Hepatocyte (in vitro differentiated cells): ENCODE data around the gene RETREG2. TPM values are rescaled to one million over a fixed set of nuclear protein-coding genes. Genes with fewer than 3 reads are reported as not detected.

Source experiments
- DNase-seq: peaks from one replicate; pipeline ENCODE4 v3.0.0-alpha.2; 2016; ENCODE audit warnings: low spot score
- H2AFZ ChIP-seq: fragments of 200-600 bp; sonication (generic); 2 replicates; pipeline ENCODE4 v1.6.0; 2016; ENCODE audit warnings: antibody characterized with exemption, mild to moderate bottlenecking
- H3K27ac ChIP-seq: fragments of 200-600 bp; sonication (generic); 2 replicates; pipeline ENCODE4 v1.5.1; 2016; ENCODE audit warnings: mild to moderate bottlenecking
- H3K27me3 ChIP-seq: fragments of 200-600 bp; sonication (generic); 2 replicates; pipeline ENCODE4 v1.6.1; 2016
- H3K36me3 ChIP-seq: fragments of 200-600 bp; sonication (generic); replicated peaks from 2 replicates; pipeline ENCODE4 v1.5.1; 2016; ENCODE audit warnings: low read depth; ENCODE audit not compliant: insufficient read depth
- H3K4me1 ChIP-seq: fragments of 200-600 bp; sonication (generic); 2 replicates; pipeline ENCODE4 v1.5.1; 2016; ENCODE audit warnings: mild to moderate bottlenecking, moderate library complexity; ENCODE audit not compliant: insufficient read depth
- H3K4me2 ChIP-seq: fragments of 200-600 bp; sonication (generic); 2 replicates; pipeline ENCODE4 v1.6.0; 2016
- H3K4me3 ChIP-seq: fragments of 200-600 bp; sonication (generic); 2 replicates; pipeline ENCODE4 v1.5.1; 2016; ENCODE audit warnings: mild to moderate bottlenecking
- H3K79me2 ChIP-seq: fragments of 200-600 bp; sonication (generic); 2 replicates; pipeline ENCODE4 v1.6.0; 2017; ENCODE audit warnings: mild to moderate bottlenecking
- H3K9me2 ChIP-seq: fragments of 200-600 bp; sonication (generic); replicated peaks from 2 replicates; pipeline ENCODE4 v1.6.0; 2017; ENCODE audit warnings: mild to moderate bottlenecking; ENCODE audit not compliant: insufficient read depth
- H3K9me3 ChIP-seq: fragments of 200-600 bp; sonication (generic); 2 replicates; pipeline ENCODE4 v1.5.1; 2016; ENCODE audit warnings: low read depth, mild to moderate bottlenecking
- H4K20me1 ChIP-seq: fragments of 200-600 bp; sonication (generic); 2 replicates; pipeline ENCODE4 v1.6.0; 2016; ENCODE audit warnings: mild to moderate bottlenecking; ENCODE audit not compliant: insufficient read depth, poor library complexity, severe bottlenecking
- EZH2 ChIP-seq: fragments of 200-600 bp; sonication (generic); IDR thresholded peaks from 2 replicates; pipeline ENCODE4 v1.6.1; 2016; ENCODE audit warnings: antibody characterized with exemption, mild to moderate bottlenecking, borderline replicate concordance
- EZH2phosphoT487 ChIP-seq: fragments of 200-600 bp; sonication (generic); IDR thresholded peaks from one replicate; pipeline ENCODE4 v1.6.1; 2018; ENCODE audit warnings: antibody characterized with exemption, mild to moderate bottlenecking, low read depth, moderate library complexity; ENCODE audit not compliant: unreplicated experiment, severe bottlenecking
- WGBS: methylation state at CpG from one replicate; pipeline ENCODE4 v1.1.6; 2016; ENCODE audit warnings: low lambda C conversion rate; ENCODE audit errors: missing lambda C conversion rate; 5-methylcytosine and 5-hydroxymethylcytosine counted together
- polyA plus RNA-seq: library from polyadenylated mRNA; unstranded; fragments of >200 nt; fragmentation: Nextera tagmentation; extraction: Ambion mirVana; gene quantifications from 2 replicates; pipeline ENCODE4 v1.2.1, GENCODE V29; 2016
- total RNA-seq: library from RNA; depleted of rRNA; stranded (reverse); fragments of >200 nt; gene quantifications from 2 replicates; pipeline ENCODE4 v1.2.3, GENCODE V29; 2014
- TF ChIP-seq, protein P1 (sequence below): fragments of 200-600 bp; sonication (generic); IDR thresholded peaks from 2 replicates; pipeline ENCODE4 v1.5.1; 2016; ENCODE audit warnings: antibody characterized with exemption, mild to moderate bottlenecking; ENCODE audit not compliant: poor library complexity

The RETREG2 gene
- total and polyA plus RNA-seq, 2 experiments from 2014 or later: 90.7 to 93.3 TPM

DNA sequence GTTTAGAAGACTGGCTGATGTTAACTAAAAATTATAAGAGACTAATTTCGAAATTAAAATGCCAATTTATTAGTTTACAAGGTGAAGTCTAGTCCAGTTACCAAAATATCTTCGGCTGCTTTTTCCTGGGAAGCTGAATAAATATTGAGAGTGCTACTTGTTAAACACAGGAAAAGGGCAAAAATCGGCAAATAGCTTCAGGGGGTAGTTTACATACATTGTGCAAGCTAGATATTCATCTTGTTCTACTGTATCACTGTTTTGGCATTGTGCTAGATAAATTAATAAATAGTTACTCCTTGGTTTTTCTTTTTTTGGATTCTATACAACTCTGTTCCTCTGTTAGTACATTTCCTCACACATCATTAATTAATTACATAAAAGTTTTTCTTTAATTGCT, 46.7 kb upstream of the RETREG2 start:
- H3K9me3 ChIP-seq: no peaks in the 10 kb centered on the region
- H3K27ac ChIP-seq: no peak overlapping the region
- H3K4me2 ChIP-seq: no peak overlapping the region
- H4K20me1 ChIP-seq: no peaks in the 10 kb centered on the region
- H3K4me3 ChIP-seq: no peak overlapping the region
- no peaks in the 10 kb centered on the region for H3K36me3 ChIP-seq
- 69% methylated on average over 3 of the region's 3 CpGs for WGBS
- DNase-seq: no peak
- H3K79me2 ChIP-seq: peaks cover 4% of the 10 kb centered on the region
- H2AFZ ChIP-seq: no peak overlapping the region
- no peaks in the 10 kb centered on the region for H3K27me3 ChIP-seq
- TF ChIP-seq EZH2 (no peak), EZH2phosphoT487 (no peak)
- TF ChIP-seq, protein P1, sequence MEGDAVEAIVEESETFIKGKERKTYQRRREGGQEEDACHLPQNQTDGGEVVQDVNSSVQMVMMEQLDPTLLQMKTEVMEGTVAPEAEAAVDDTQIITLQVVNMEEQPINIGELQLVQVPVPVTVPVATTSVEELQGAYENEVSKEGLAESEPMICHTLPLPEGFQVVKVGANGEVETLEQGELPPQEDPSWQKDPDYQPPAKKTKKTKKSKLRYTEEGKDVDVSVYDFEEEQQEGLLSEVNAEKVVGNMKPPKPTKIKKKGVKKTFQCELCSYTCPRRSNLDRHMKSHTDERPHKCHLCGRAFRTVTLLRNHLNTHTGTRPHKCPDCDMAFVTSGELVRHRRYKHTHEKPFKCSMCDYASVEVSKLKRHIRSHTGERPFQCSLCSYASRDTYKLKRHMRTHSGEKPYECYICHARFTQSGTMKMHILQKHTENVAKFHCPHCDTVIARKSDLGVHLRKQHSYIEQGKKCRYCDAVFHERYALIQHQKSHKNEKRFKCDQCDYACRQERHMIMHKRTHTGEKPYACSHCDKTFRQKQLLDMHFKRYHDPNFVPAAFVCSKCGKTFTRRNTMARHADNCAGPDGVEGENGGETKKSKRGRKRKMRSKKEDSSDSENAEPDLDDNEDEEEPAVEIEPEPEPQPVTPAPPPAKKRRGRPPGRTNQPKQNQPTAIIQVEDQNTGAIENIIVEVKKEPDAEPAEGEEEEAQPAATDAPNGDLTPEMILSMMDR: no peak
- H3K4me1 ChIP-seq: peaks cover 19% of the 10 kb centered on the region
- H3K9me2 ChIP-seq: no peaks in the 10 kb centered on the region

DNA sequence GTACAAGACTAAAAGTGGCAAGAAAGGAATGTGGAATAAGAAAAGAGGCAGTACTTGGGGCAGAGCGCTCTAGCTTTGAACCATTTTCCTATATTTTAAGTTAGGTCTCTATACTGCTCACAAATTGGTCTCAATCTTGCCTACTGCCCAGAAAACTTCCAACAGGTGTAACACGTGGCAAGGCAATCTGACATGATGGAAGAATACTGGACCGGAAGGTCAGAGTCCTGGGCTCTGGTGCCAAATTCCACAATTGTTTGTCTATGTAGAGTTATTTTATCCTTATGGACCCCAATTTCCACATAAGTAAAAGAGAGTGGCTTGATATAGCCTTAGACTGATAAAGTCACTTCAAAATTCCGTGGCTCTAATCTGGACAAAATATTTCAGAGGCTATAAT, 46.3 kb upstream of the RETREG2 start:
- TF ChIP-seq EZH2phosphoT487 (no peak), EZH2 (no peak)
- TF ChIP-seq, protein P1: no peak
- Histone ChIP-seq H3K27me3 (no peaks in the 10 kb centered on the region), H3K4me1 (peaks cover 17% of the 10 kb centered on the region), H3K36me3 (no peaks in the 10 kb centered on the region), H2AFZ (no peak overlapping the region), H3K4me2 (no peak overlapping the region), H3K4me3 (no peak overlapping the region), H3K9me3 (no peaks in the 10 kb centered on the region), H3K79me2 (peaks cover 4% of the 10 kb centered on the region), H3K27ac (no peak overlapping the region), H3K9me2 (no peaks in the 10 kb centered on the region), H4K20me1 (no peaks in the 10 kb centered on the region)
- WGBS: 85% methylated on average over 4 of the region's 4 CpGs
- no peak for DNase-seq

DNA sequence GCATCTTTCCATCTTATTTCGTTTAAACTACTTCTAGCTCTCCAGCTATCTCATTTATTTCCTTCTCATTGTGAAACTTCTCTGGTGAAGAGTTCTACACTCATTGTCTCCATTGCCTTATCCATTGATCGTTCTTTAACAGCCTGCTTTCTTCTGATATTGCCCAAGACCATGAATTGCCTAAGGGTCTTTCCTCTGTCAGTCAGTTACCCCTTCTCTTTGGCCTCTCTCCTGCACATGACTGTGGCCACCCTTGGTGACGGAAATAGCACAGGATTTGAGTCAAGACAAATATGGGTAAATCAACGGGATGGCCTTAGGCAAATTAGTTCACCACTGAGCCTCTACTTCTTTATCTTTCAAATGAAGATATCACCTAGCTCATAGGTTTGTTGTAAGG, 44.1 kb upstream of the RETREG2 start:
- H3K9me2 ChIP-seq: no peaks in the 10 kb centered on the region
- WGBS: 77% methylated on average over 4 of the region's 4 CpGs
- no peak for DNase-seq
- TF ChIP-seq EZH2 (no peak), EZH2phosphoT487 (no peak)
- TF ChIP-seq, protein P1: no peak
- H3K4me2 ChIP-seq: no peak overlapping the region
- H3K36me3 ChIP-seq: no peaks in the 10 kb centered on the region
- no peaks in the 10 kb centered on the region for H3K27me3 ChIP-seq
- H3K4me3 ChIP-seq: no peak overlapping the region
- no peak overlapping the region for H2AFZ ChIP-seq
- H3K27ac ChIP-seq: no peak overlapping the region
- no peaks in the 10 kb centered on the region for H3K4me1 ChIP-seq
- H3K9me3 ChIP-seq: no peaks in the 10 kb centered on the region
- H3K79me2 ChIP-seq: peaks cover 4% of the 10 kb centered on the region
- H4K20me1 ChIP-seq: no peaks in the 10 kb centered on the region

DNA sequence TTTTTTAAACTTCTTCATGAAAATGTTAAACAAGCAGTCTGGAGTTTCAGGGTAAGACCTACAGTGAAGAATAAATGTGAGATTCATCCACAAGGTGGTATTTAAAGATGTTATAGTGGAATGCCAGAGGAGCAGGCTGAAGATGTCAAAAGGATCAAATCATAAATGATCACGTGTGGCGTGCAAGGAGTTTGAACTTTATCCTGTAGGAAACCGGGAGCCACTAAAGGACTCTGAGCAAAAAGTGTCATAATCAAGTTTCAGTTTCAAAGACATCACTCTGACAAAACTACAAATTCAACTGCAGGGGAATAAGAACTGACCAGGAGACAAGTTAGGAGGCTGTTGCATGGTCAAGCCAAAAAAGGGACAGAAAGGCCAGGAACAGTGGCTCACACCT, 37.4 kb upstream of the RETREG2 start:
- Histone ChIP-seq H3K4me1 (no peaks in the 10 kb centered on the region), H2AFZ (no peak overlapping the region), H3K36me3 (no peaks in the 10 kb centered on the region), H3K4me2 (no peak overlapping the region), H3K79me2 (no peaks in the 10 kb centered on the region), H3K9me2 (no peaks in the 10 kb centered on the region), H3K9me3 (no peaks in the 10 kb centered on the region), H3K27ac (no peak overlapping the region), H3K27me3 (no peaks in the 10 kb centered on the region), H4K20me1 (no peaks in the 10 kb centered on the region), H3K4me3 (no peak overlapping the region)
- TF ChIP-seq EZH2phosphoT487 (no peak), EZH2 (no peak)
- TF ChIP-seq, protein P1: no peak
- no peak for DNase-seq
- WGBS: 93% methylated on average over 3 of the region's 3 CpGs
